GM21423 (cell line): ENCODE measurements around the gene CD74.

Source experiments
- ATAC-seq: cut with Tn5 transposase; IDR thresholded peaks from one replicate; pipeline ENCODE4 v1.9.1; 2021; ENCODE audit warnings: mild to moderate bottlenecking, moderate library complexity; ENCODE audit not compliant: unreplicated experiment

CD74 gene

GRCh38 chr5:150410524-150411244 lies 2.0 kb downstream of the CD74 start:
- no peak for ATAC-seq

GRCh38 chr5:150409638-150410523 lies 2.8 kb downstream of the CD74 start:
- ATAC-seq = peak; percentile 25

GRCh38 chr5:150408231-150408943 lies 4.3 kb downstream of the CD74 start:
- ATAC-seq = no peak

GRCh38 chr5:150407096-150407720 lies 5.5 kb downstream of the CD74 start:
- ATAC-seq = no peak

- no peak for ATAC-seq
Observed at GRCh38 chr5:150406723-150407095, 6.0 kb downstream of the CD74 start.

- no peak for ATAC-seq
Observed at GRCh38 chr5:150406103-150406722, 6.5 kb downstream of the CD74 start.

DNA sequence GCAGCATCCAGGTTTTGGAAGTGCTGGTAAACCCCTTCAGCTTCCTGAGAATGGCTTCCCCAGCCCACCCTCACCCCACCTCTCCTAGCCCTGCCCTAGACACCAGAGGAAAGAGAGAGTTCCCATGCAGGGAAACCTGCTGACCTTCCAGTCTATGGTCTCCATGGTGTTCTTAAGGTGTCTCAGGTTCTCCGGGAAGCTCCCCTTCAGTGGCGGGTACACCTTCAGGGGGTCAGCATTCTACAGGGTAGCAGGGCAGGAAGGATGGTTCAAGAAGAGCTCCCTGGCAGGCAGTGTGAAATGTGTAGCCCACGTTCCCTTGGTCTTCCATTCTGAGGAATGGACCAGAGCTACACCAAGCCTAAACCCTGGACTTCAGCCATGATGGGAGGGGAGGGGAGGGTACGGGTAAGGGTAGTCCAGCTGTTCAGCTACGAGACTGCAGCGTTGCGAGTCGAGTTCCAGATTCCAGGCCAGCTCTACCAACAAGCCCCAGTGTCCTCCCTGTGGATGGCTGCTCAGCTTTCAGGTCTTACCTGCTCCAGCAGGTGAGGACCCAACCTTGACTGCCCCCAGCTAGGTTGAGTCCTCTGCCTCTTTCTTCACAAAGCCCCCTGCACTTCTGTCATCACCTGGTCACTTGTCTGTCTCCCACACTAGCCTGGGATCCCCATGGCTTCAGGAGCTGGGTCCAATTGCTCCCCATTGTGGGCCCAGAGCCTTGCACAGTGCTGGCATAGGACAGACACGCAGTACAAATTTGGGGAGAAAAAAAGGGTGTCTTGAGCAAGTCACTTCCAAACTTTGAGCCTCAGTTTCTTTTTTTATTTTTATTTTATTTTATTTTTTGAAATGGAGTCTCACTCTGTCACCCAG lies 7.5 kb downstream of the CD74 start:
- ATAC-seq = no peak

DNA sequence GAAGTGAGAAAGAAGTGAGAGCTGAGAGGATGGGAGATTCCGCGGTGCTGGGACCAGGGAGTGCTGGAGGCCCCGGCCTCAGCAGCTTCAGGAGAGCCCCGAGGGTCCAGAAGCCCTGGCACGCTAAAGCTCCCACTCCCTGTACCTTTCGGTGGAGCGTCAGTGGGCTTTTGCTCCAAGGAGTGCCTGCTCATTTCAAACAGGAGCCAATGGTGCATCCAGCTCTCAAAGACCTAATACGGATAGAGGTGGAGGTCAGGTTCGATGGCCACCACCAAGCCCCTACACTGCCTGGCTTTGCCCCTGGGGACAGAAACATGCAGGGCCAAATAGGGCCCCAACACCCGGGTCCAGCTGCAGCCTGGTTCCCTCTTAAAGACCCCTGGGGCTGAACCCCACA lies 8.2 kb downstream of the CD74 start:
- no peak for ATAC-seq

DNA sequence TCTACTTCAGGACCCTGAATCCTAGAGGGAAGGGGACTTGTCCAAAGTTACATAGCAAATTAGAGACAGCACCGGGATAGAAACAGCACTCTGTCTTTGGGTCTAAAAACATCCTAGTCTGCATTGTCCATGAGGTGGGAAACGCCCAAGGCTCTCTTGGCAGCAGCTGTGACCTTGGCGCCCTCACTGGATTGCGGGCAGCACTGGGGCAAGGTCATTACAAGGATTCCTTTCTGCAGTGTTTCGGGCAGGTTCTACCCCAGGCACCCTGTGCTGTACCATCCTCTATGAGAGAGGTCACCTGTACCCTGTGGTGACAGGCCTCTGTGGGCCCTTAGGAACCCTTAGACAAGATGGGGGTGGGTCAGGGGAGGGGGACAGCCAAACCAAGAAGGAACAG lies 8.6 kb downstream of the CD74 start:
- no peak for ATAC-seq

GRCh38 chr5:150402901-150403342 lies 9.8 kb downstream of the CD74 start:
- ATAC-seq = no peak

DNA sequence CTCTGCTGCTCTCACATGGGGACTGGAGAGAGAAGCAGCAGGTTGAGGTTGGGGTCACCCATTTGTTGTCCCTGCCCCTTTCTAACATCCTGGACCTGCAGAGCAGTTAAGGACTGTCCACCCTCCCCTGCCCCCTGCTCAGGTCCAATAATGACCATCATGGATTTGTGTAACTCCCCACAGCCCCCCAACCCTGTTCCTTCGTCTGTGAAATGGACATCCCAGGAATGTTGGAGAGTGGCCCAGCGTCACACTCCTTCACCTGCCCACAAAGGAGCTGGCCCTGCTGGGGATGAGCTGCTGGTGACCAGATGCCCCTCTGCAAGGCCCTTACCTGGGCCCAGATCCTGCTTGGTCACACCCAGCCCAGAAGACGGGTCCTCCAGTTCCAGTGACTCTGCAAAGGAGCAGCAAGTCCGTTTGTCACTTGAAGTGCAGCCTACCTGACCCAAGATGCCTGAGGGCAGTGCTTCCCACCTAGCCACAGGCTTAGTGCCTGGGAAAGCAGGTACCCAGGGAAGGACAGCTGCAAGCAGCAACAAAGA lies 10.4 kb downstream of the CD74 start:
- ATAC-seq = no peak

- no peak for ATAC-seq
Observed at GRCh38 chr5:150401376-150402228, 11.1 kb downstream of the CD74 start.

DNA sequence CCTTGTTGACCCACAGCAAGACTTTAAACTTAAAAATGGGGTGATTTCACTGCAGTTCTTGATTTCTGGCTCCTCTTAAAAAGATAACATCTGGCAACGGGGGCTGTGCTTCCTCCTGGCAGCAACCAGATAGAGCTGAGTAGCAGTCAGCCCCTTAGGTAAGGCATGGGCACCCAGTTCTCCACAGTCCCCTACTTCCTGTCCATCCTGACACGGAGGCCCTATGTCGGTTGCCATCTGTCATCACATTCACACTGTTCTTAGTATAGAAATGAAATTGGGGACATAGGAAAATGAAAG lies 11.7 kb downstream of the CD74 start:
- no peak for ATAC-seq

GRCh38 chr5:150400316-150401075 lies 12.2 kb downstream of the CD74 start:
- no peak for ATAC-seq

GRCh38 chr5:150399524-150400211 lies 13.0 kb downstream of the CD74 start:
- no peak for ATAC-seq

GRCh38 chr5:150398722-150399523 lies 13.8 kb downstream of the CD74 start:
- ATAC-seq = peak; percentile 73
